ENCODE results near the gene DHODH. TPM values are rescaled to one million over a fixed set of nuclear protein-coding genes. Genes with fewer than 3 reads are reported as not detected.

DHODH gene
- total and polyA plus RNA-seq, 10 of the 15 experiments (the other 5 are each of a cell fraction or from before 2014, with no cell fraction given), result 3.4 to 23.3 (median 13.2) TPM

- no peak for ATAC-seq
- POLR2A ChIA-PET, result no interaction called here
- TF ChIP-seq HCFC1 (IDR thresholded peaks at IDR 0.05; ENCODE audit: low read length), result no peak
- TF ChIP-seq ZBTB11 (CRISPR knock-in tag; IDR thresholded peaks at IDR 0.05), result no peak
- no peak for TF ChIP-seq SUPT20H (IDR thresholded peaks at IDR 0.05; ENCODE audit: borderline replicate concordance, control insufficient read depth, low read depth, low read length)
- no peak for TF ChIP-seq SP1 (IDR thresholded peaks at IDR 0.05; ENCODE audit: low read depth, low read length)
- TF ChIP-seq BRCA1 (IDR thresholded peaks at IDR 0.05; ENCODE audit: low read depth, low read length), result no peak
- no peak for TF ChIP-seq KDM1A (IDR thresholded peaks at IDR 0.05; ENCODE audit: borderline replicate concordance)
- FAIRE-seq, result no peak
- Histone ChIP-seq H3K4me2 (ENCODE audit: control insufficient read depth, insufficient read depth) (no peak overlapping the region), H3K4me1 (ENCODE audit: control insufficient read depth, insufficient read depth, low read length) (no peaks in the 10 kb centered on the region), H3K79me2 (ENCODE audit: control insufficient read depth, insufficient read depth, low read length) (no peaks in the 10 kb centered on the region), H3K4me3 (no peak overlapping the region), H3K27ac (ENCODE audit: control insufficient read depth, insufficient read depth) (no peak overlapping the region), H4K20me1 (ENCODE audit: control insufficient read depth, insufficient read depth) (no peaks in the 10 kb centered on the region), H2AFZ (ENCODE audit: control insufficient read depth, low read depth, low read length) (no peak overlapping the region), H3K27me3 (replicated peaks in 1 of 2; ENCODE audit: control insufficient read depth in 2 of 2, insufficient read depth in 2 of 2, low read length in 1 of 2) (no peaks in the 10 kb centered on the region), H3K36me3 (ENCODE audit: control insufficient read depth in 2 of 2, insufficient read depth in 2 of 2, low read length in 1 of 2) (no peaks in the 10 kb centered on the region), H3K9me3 (replicated peaks; ENCODE audit: control insufficient read depth, insufficient read depth, low read length) (no peaks in the 10 kb centered on the region), H3K9ac (ENCODE audit: control insufficient read depth, insufficient read depth, low read length) (no peak overlapping the region)
- in situ Hi-C loops (cut with MboI) (no loop called here), intact Hi-C loops (cut with micrococcal nuclease; ENCODE audit: unreplicated experiment) (no loop called here)
- RAD21 ChIA-PET (ENCODE audit: unreplicated experiment), result no interaction called here
- SMC1A ChIA-PET (ENCODE audit: uncharacterized antibody, unreplicated experiment), result no interaction called here
- CTCF ChIA-PET, result no interaction called here
- no TSS peak for BruUV-seq (replicated peaks)
- WGBS (ENCODE audit: insufficient coverage, insufficient replicate concordance, low lambda C conversion rate, missing lambda C conversion rate), result 39% methylated on average over 3 of the region's 3 CpGs
- DNase-seq (ENCODE audit: low read depth, low spot score), result no peak
These were observed 34.5 kb downstream of the DHODH start for GRCh38 chr16:72043058-72043457.

All from GM12878 (cell line).